PC-3 (cell line): ENCODE results near the gene DNAJB2. TPM values are rescaled to one million over a fixed set of nuclear protein-coding genes. Genes with fewer than 3 reads are reported as not detected.
A peak's percentile ranks its signal among the peaks of the same experiment; 100 is the strongest.

ENCODE experiments used
- ATAC-seq: fragments of 200-7000 bp; cut with Tn5 transposase; 2 replicates; pipeline ENCODE4 v1.9.1; 2020; ENCODE audit warnings: mild to moderate bottlenecking, moderate library complexity
- BruUV-seq: library from RNA; stranded (reverse); fragments of 400-500 nt; replicated peaks from 2 replicates; lab custom pipeline; 2021; lab: Mats Ljungman, UMichigan
- CTCF ChIA-PET: fragments of 300-600 bp; sonication (Branson Sonifier 250); formaldehyde crosslinking; loops from one replicate; lab custom pipeline; 2022; ENCODE audit warnings: antibody characterized with exemption; lab: Charles Lee
- POLR2A ChIA-PET: fragments of 300-600 bp; sonication (Branson Sonifier 250); formaldehyde crosslinking; loops from one replicate; lab custom pipeline; 2022; ENCODE audit warnings: antibody characterized with exemption; ENCODE audit not compliant: unreplicated experiment; lab: Charles Lee
- DNase-seq: peaks from one replicate; pipeline ENCODE4 v3.0.0-alpha.2; 2015
- H2AFZ ChIP-seq: fragments of 300-600 bp; sonication (generic); 2 replicates; pipeline ENCODE4 v1.6.0; 2016; ENCODE audit warnings: antibody characterized with exemption, low read length
- H3F3A ChIP-seq: fragments of 300-600 bp; sonication (generic); one replicate; pipeline ENCODE4 v1.6.0; 2017; ENCODE audit warnings: antibody characterized with exemption, low read length, control low read depth, mild to moderate bottlenecking; ENCODE audit not compliant: unreplicated experiment
- H3K27ac ChIP-seq: fragments of 300-600 bp; sonication (generic); 2 replicates; pipeline ENCODE4 v1.5.1; 2016; ENCODE audit warnings: mild to moderate bottlenecking, low read length
- H3K27me3 ChIP-seq: fragments of 300-600 bp; sonication (generic); 2 replicates; pipeline ENCODE4 v1.6.1; 2016; ENCODE audit warnings: low read length, mixed read lengths
- H3K36me3 ChIP-seq: fragments of 300-600 bp; sonication (generic); 2 replicates; pipeline ENCODE4 v1.6.1; 2016; ENCODE audit warnings: low read depth, mixed run types, low read length, mixed read lengths
- H3K4me1 ChIP-seq: fragments of 300-600 bp; sonication (generic); 2 replicates; pipeline ENCODE4 v1.5.1; 2016; ENCODE audit warnings: low read length; ENCODE audit not compliant: insufficient read depth
- H3K4me2 ChIP-seq: fragments of 300-600 bp; sonication (generic); 2 replicates; pipeline ENCODE4 v1.6.0; 2016; ENCODE audit warnings: low read length
- H3K4me3 ChIP-seq: fragments of 300-600 bp; sonication (generic); 2 replicates; pipeline ENCODE4 v1.5.1; 2016; ENCODE audit warnings: mild to moderate bottlenecking, low read length, mixed read lengths
- H3K79me2 ChIP-seq: fragments of 300-600 bp; sonication (generic); 2 replicates; pipeline ENCODE4 v1.6.1; 2017; ENCODE audit warnings: low read length, mixed read lengths
- H3K9ac ChIP-seq: fragments of 300-600 bp; sonication (generic); 2 replicates; pipeline ENCODE4 v1.6.0; 2016; ENCODE audit warnings: mild to moderate bottlenecking, low read length
- H3K9me2 ChIP-seq: fragments of 300-600 bp; sonication (generic); replicated peaks from 2 replicates; pipeline ENCODE4 v1.6.1; 2016; ENCODE audit warnings: mixed run types, low read length, mixed read lengths
- H3K9me3 ChIP-seq: fragments of 300-600 bp; sonication (generic); 2 replicates; pipeline ENCODE4 v1.6.1; 2016; ENCODE audit warnings: low read length, mixed read lengths
- H4K20me1 ChIP-seq: fragments of 300-600 bp; sonication (generic); 2 replicates; pipeline ENCODE4 v1.6.1; 2016; ENCODE audit warnings: low read length, mixed read lengths
- EZH2 ChIP-seq: fragments of 300-600 bp; sonication (generic); IDR thresholded peaks from one replicate; pipeline ENCODE4 v1.6.1; 2017; ENCODE audit warnings: antibody characterized with exemption, mild to moderate bottlenecking, low read length; ENCODE audit not compliant: unreplicated experiment
- EZH2phosphoT487 ChIP-seq: fragments of 300-600 bp; sonication (generic); IDR thresholded peaks from 2 replicates; pipeline ENCODE4 v1.6.1; 2018; ENCODE audit warnings: mild to moderate bottlenecking, antibody characterized with exemption, low read length, borderline replicate concordance
- intact Hi-C: fragments of 100-400 bp; cut with micrococcal nuclease; formaldehyde crosslinking; loops from 2 replicates; pipeline ENCODE4 v1.9.0; 2023
- total RNA-seq: library from RNA; depleted of rRNA; stranded (reverse); fragments of >200 nt; gene quantifications from 2 replicates; pipeline ENCODE4 v1.2.3, GENCODE V29; 2014
- TF ChIP-seq, protein P1 (sequence below): fragments of 300-600 bp; sonication (generic); conservative IDR thresholded peaks from 2 replicates; pipeline ENCODE4 v1.5.1; 2017; ENCODE audit warnings: antibody characterized with exemption, low read depth, mild to moderate bottlenecking, low read length

DNAJB2 gene
- total RNA-seq, 1 experiment from 2014 or later, result 62.3 TPM

DNA sequence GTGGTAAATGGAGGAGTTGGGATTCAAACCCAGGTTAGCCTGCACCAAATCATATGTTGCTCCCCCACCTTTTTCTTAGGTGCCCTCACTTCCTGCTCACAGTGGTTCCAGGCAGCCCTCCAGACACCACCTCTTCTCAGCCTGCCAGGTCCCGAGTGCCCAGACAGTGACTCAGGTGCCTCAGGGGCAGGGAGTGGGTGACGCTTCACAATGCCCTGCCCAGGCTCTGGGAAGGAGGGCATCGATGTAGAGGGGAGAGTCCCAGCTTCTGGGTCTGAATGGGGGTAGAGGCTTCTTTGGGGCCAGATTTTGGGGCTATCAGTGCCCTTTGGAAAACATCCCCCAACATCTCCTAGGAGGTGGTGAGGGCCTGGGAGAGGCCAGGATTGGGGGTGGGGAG is 5.2 kb upstream of the DNAJB2 start:
- Histone ChIP-seq H3K27me3 (no peaks in the 10 kb centered on the region), H3K4me1 (peaks cover 34% of the 10 kb centered on the region), H3K4me3 (peak overlapping the region; percentile 47), H3K79me2 (no peaks in the 10 kb centered on the region), H2AFZ (peak overlapping the region; percentile 30; the same call in 1 of the 2 replicates), H3K9me3 (no peaks in the 10 kb centered on the region), H4K20me1 (no peaks in the 10 kb centered on the region), H3K27ac (peak overlapping the region; percentile 86), H3F3A (no peaks in the 10 kb centered on the region), H3K4me2 (peak overlapping the region; percentile 76), H3K36me3 (no peaks in the 10 kb centered on the region), H3K9ac (peak overlapping the region; percentile 59), H3K9me2 (no peaks in the 10 kb centered on the region)
- ATAC-seq, result peak; percentile 74
- ChIA-PET CTCF (interaction anchor here (0.9 to 1.1 kb wide), 3 partner anchors 21 to 56 kb away, joined by 3 to 9 read pairs (median 4); partner anchors contain the start of gene GLB1L), POLR2A (interaction anchor here (0.5 to 1.1 kb wide), 3 partner anchors 20 to 44 kb away, joined by 6 to 10 read pairs (median 9); partner anchors contain the start of genes ANKZF1, ATG9A, TUBA4A and TUBA4B)
- peak; percentile 92 for DNase-seq
- BruUV-seq, result no TSS peak
- intact Hi-C loops, result loop anchor here (2.0 kb wide), 1 partner anchor 25 kb away; no protein-coding TSS in a partner anchor
- TF ChIP-seq EZH2, result no peak
- TF ChIP-seq EZH2phosphoT487, result no peak
- TF ChIP-seq, protein P1, sequence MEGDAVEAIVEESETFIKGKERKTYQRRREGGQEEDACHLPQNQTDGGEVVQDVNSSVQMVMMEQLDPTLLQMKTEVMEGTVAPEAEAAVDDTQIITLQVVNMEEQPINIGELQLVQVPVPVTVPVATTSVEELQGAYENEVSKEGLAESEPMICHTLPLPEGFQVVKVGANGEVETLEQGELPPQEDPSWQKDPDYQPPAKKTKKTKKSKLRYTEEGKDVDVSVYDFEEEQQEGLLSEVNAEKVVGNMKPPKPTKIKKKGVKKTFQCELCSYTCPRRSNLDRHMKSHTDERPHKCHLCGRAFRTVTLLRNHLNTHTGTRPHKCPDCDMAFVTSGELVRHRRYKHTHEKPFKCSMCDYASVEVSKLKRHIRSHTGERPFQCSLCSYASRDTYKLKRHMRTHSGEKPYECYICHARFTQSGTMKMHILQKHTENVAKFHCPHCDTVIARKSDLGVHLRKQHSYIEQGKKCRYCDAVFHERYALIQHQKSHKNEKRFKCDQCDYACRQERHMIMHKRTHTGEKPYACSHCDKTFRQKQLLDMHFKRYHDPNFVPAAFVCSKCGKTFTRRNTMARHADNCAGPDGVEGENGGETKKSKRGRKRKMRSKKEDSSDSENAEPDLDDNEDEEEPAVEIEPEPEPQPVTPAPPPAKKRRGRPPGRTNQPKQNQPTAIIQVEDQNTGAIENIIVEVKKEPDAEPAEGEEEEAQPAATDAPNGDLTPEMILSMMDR, result no peak

DNA sequence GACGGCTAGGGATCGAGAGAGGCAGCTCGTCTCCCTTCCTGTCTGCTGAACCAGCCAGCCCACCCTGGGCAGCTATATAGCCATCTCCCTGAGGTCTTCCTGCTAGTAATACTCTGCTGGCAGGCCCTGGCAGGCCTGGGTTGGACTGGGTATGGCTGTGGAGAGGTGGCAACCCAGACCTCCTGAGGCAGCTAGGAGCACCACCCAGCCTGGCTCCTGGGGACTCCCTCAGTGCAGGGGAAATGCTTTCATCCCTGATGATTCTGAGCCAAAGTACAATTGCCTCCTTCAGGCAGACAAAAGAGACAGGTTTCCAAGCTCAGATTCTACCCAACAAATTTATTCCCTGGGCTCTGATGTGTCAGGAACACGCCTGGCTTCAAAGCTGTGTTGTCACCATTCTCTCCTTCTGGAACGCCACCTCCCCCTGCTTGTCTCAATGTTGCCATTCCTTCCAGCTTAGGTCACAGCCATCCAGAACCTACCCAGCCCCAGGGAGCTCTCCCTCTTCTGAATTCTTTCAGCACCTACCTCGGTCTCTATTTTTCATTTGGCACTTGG is 4.7 kb upstream of the DNAJB2 start:
- Histone ChIP-seq H3K4me2 (peak overlapping the region; percentile 76), H3K9ac (peak overlapping the region; percentile 59), H3K9me3 (no peaks in the 10 kb centered on the region), H3K9me2 (no peaks in the 10 kb centered on the region), H3K27me3 (no peaks in the 10 kb centered on the region), H3K27ac (peak overlapping the region; percentile 86), H2AFZ (peak overlapping the region; percentile 30; the same call in 1 of the 2 replicates), H4K20me1 (no peaks in the 10 kb centered on the region), H3K4me3 (peak overlapping the region; percentile 47), H3K79me2 (no peaks in the 10 kb centered on the region), H3F3A (no peaks in the 10 kb centered on the region), H3K4me1 (peaks cover 34% of the 10 kb centered on the region), H3K36me3 (no peaks in the 10 kb centered on the region)
- peak; percentile 36 for ATAC-seq
- peak; percentile 88 for DNase-seq
- ChIA-PET POLR2A (interaction anchor here (0.5 to 1.1 kb wide), 6 partner anchors 20 to 68 kb away, joined by 3 to 10 read pairs (median 4); partner anchors contain the start of genes ANKZF1, ATG9A, GLB1L and STK16), CTCF (interaction anchor here (0.6 to 1.1 kb wide), 4 partner anchors 20 to 98 kb away, joined by 3 to 9 read pairs (median 4); partner anchors contain the start of genes CNPPD1 and GLB1L)
- TSS peak; percentile 79 for BruUV-seq
- TF ChIP-seq, protein P1, result no peak
- TF ChIP-seq EZH2phosphoT487 (no peak), EZH2 (no peak)
- intact Hi-C loops, result loop anchor here (2.0 kb wide), 1 partner anchor 26 kb away; no protein-coding TSS in a partner anchor
